Large intestine (tissue), 1 donor: ENCODE data around the gene ECT2. TPM values are rescaled to one million over a fixed set of nuclear protein-coding genes. Genes with fewer than 3 reads are reported as not detected.

Source experiments
- polyA plus RNA-seq: library from polyadenylated mRNA; unstranded; fragments of 120-200 nt; gene quantifications from one replicate; pipeline ENCODE4 v1.2.1, GENCODE V29; 2013

The ECT2 gene
- polyA plus RNA-seq, 1 donor: 16.2 TPM

Other genes with a start within 250 kb of the ECT2 start
- gene TNFSF10, start 227.3 kb upstream of the ECT2 start, polyA plus RNA-seq: 124 TPM
- 4.1 TPM for gene NCEH1, start 39.7 kb upstream of the ECT2 start, polyA plus RNA-seq